Stimulated activated naive CD8-positive, alpha-beta T cell treated with anti-CD3 and anti-CD28 coated beads, Interleukin-15, amount 100 ng/mL, for 72 hours (primary cell): Measurements from ENCODE around the gene GEMIN7.

Source experiments
- ATAC-seq: fragments of 150-1000 bp; cut with Tn5 transposase; 2 replicates; pipeline ENCODE4 v1.10.0; 2021; ENCODE audit warnings: mild to moderate bottlenecking, moderate library complexity
- DNase-seq, 2 donors: peaks; one replicate each; pipeline ENCODE4 v3.0.0; 2021 to 2022
- H3K27ac Mint-ChIP-seq, 2 donors: one replicate each; pipeline ENCODE4 v1.8.0; 2022; ENCODE audit warnings: mild to moderate bottlenecking in 2 of 2, mixed read lengths in 2 of 2, moderate library complexity in 2 of 2
- H3K27me3 Mint-ChIP-seq: one replicate; pipeline ENCODE4 v1.8.0; 2022; ENCODE audit warnings: mixed read lengths
- H3K4me1 Mint-ChIP-seq: one replicate; pipeline ENCODE4 v1.8.0; 2022; ENCODE audit warnings: mild to moderate bottlenecking, mixed read lengths
- H3K4me3 Mint-ChIP-seq, 2 donors: one replicate each; pipeline ENCODE4 v1.8.0; 2022; ENCODE audit warnings: mild to moderate bottlenecking in 2 of 2, mixed read lengths in 2 of 2, moderate library complexity in 1 of 2
- H3K9me3 Mint-ChIP-seq, 2 donors: one replicate each; pipeline ENCODE4 v1.8.0; 2022; ENCODE audit warnings: mixed read lengths in 2 of 2

Gene GEMIN7

GRCh38 chr19:45092747-45093678 is 14.0 kb downstream of the GEMIN7 start, which contains the start of gene PPP1R37:
PPP1R37 (plus strand) TSS chr19:45093179; CDS start chr19:45093326, 147 bp downstream.
- H3K4me3 Mint-ChIP-seq: peak within 1 kb of the TSS; percentile 80 to 90
- DNase-seq (peak; percentile 87 to 92), ATAC-seq (peak; percentile 88)
- H3K27me3 Mint-ChIP-seq: no peaks in the 10 kb centered on the region
- no peaks in the 10 kb centered on the region for H3K9me3 Mint-ChIP-seq
- peak within 1 kb of the TSS; percentile 98 to 100 for H3K27ac Mint-ChIP-seq
- H3K4me1 Mint-ChIP-seq: peaks cover 79% of the 10 kb centered on the region

GRCh38 chr19:45094137-45094536 is 15.1 kb downstream of the GEMIN7 start:
- Mint-ChIP-seq H3K27ac (peak overlapping the region in 1 of 2 donors; percentile 80), H3K4me3 (peak overlapping the region; percentile 80 to 90), H3K27me3 (no peaks in the 10 kb centered on the region), H3K4me1 (peaks cover 85% of the 10 kb centered on the region), H3K9me3 (no peaks in the 10 kb centered on the region)
- no peak for ATAC-seq
- no peak for DNase-seq

DNA sequence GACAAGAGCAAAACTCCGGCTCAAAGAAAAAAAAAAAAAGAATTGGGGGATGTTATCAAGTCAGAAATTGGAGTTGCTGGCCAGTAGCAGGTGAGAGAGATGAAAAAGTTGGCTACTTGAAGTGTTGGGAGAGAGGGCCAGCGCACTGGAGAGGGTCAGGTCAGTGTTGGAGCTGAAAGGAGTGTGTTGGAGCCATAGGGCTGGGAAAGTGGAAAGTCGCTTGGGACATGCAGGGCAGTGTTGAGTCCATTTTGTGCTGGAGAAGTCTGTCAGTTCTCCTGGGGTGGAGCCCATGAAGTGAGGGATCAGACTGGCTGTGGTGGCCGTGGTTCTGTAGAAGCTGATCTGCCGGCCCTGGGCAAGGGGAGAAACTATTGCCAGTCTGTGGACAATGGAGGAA is 15.6 kb downstream of the GEMIN7 start:
- H3K9me3 Mint-ChIP-seq: no peaks in the 10 kb centered on the region
- H3K27ac Mint-ChIP-seq: peak overlapping the region in 1 of 2 donors; percentile 78
- peaks cover 91% of the 10 kb centered on the region for H3K4me1 Mint-ChIP-seq

DNA sequence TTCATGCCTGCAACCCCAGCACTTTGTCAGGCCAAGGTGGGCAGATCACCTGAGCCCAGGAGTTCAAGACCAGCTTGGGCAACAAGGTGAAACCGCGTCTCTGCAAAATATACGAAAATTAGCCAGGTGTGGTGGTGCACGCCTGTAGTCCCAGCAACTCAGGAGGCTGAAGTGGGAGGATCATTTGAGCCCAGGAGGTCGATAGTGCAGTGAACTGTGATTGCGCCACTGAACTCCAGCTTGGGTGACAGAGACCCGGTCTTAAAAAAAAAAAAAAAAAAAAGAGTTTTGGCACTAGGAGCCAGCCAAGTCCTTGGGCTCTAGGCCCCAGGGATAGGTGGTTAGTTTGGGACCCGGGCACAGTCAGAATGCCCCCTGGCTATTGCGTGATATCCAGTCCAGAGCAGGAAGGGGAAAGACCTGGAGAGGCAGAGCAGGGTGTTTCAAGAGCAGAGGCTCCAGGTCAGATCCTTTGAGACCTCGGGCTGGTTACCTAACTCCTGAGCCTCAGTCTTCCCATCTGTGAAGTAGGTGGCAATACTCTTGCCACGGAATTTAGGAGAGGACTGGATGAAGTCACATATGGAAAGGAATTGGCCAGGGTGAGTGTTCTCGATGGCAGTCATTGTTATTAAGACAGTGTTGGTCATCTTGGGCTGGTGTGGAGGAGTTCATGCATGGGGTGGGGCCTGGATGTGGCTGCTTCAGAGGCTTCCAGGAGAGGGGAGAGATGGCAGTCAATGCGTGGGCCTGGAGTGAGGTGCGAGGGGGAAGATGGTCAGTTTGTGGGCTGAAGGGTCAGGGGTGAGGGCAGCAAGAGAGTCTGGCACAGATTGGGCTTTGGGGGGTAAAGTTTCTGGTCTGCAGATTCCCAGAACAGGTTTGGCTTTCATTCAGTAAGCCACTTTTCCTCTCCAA is 16.7 kb downstream of the GEMIN7 start:
- Mint-ChIP-seq H3K27ac (peak overlapping the region in 1 of 2 donors; percentile 20), H3K9me3 (no peaks in the 10 kb centered on the region), H3K27me3 (no peaks in the 10 kb centered on the region), H3K4me3 (peak overlapping the region in 1 of 2 donors; percentile 4), H3K4me1 (peaks cover 93% of the 10 kb centered on the region)
- no peak for ATAC-seq
- no peak for DNase-seq

More for the DNA sequence above, 15.6 kb downstream of the GEMIN7 start:
- Mint-ChIP-seq H3K27me3 (no peaks in the 10 kb centered on the region), H3K4me3 (peak overlapping the region; percentile 80 to 90)
- DNase-seq: no peak
- no peak for ATAC-seq

GRCh38 chr19:45096700-45097099 is 17.6 kb downstream of the GEMIN7 start:
- peak overlapping the region in 1 of 2 donors; percentile 38 for H3K4me3 Mint-ChIP-seq
- H3K27me3 Mint-ChIP-seq: no peaks in the 10 kb centered on the region
- H3K9me3 Mint-ChIP-seq: no peaks in the 10 kb centered on the region
- ATAC-seq (no peak), DNase-seq (no peak)
- peak overlapping the region; percentile 57 to 84 for H3K27ac Mint-ChIP-seq
- peaks cover 90% of the 10 kb centered on the region for H3K4me1 Mint-ChIP-seq

DNA sequence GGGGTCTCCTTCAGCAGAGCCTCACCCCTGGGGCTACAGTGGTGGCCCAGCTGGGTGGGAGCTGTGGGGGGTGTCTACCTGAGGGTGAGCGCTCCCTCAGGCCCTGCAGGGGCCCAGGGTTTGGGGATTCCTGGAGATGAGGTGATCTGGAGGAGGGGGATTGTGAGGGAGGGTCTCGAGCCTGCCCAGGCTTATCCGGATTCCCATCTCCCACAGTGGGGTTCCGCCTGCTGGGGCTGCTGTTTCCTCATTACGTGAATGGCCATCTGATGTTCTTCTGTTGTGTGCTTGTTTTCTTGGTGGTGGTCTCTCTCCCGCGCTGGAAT is 18.4 kb downstream of the GEMIN7 start:
- Mint-ChIP-seq H3K9me3 (no peaks in the 10 kb centered on the region), H3K27me3 (no peaks in the 10 kb centered on the region), H3K4me1 (peaks cover 90% of the 10 kb centered on the region), H3K4me3 (peak overlapping the region in 1 of 2 donors; percentile 38), H3K27ac (peak overlapping the region; percentile 50 to 89)
- DNase-seq (no peak), ATAC-seq (no peak)

DNA sequence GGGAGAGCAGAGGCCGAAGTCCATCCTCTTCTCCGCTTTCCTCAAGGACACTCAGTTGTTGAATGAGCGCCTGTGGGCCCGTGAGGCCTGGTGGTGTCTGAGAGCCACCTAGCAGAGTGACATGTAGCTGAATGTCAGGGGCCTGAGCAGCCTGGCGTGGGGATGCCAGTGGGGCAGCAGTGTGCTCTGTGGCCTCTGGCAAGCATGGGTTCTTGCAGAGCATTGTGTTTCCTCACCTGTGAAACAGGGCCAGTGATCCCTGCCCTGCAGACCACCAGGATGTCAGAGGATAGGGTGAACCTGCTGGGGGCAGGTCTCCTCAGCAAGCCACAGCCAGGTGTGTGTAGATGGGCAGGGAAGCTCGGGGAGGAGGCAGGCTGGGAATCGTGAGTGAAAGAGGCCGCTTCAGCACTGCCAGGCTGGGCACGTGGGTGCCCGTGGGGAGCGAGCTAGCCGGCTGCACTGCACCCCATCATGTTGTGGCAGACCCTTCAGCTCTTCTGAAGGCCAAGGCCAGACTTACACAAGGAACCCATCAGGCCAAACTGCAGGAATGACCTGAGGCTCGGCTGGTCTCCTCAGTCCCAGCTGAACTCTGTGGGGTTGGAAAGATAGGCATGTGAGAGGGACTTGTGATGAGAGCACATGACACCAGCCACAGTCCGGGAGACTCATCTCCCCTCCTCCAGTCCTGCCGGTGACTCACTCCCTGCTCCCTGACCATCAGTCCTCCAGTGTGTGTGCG is 18.9 kb downstream of the GEMIN7 start:
- H3K27ac Mint-ChIP-seq: peak overlapping the region in 1 of 2 donors; percentile 89
- H3K4me3 Mint-ChIP-seq: peak overlapping the region in 1 of 2 donors; percentile 34
- no peak for DNase-seq

GRCh38 chr19:45098521-45099466 is 19.7 kb downstream of the GEMIN7 start:
- Mint-ChIP-seq H3K4me3 (no peak overlapping the region), H3K4me1 (peaks cover 95% of the 10 kb centered on the region), H3K9me3 (no peaks in the 10 kb centered on the region), H3K27ac (peak overlapping the region in 1 of 2 donors; percentile 89), H3K27me3 (no peaks in the 10 kb centered on the region)
- no peak for DNase-seq
- ATAC-seq: no peak

More for the DNA sequence above, 18.9 kb downstream of the GEMIN7 start:
- no peak for ATAC-seq
- peaks cover 91% of the 10 kb centered on the region for H3K4me1 Mint-ChIP-seq
- no peaks in the 10 kb centered on the region for H3K27me3 Mint-ChIP-seq
- no peaks in the 10 kb centered on the region for H3K9me3 Mint-ChIP-seq

DNA sequence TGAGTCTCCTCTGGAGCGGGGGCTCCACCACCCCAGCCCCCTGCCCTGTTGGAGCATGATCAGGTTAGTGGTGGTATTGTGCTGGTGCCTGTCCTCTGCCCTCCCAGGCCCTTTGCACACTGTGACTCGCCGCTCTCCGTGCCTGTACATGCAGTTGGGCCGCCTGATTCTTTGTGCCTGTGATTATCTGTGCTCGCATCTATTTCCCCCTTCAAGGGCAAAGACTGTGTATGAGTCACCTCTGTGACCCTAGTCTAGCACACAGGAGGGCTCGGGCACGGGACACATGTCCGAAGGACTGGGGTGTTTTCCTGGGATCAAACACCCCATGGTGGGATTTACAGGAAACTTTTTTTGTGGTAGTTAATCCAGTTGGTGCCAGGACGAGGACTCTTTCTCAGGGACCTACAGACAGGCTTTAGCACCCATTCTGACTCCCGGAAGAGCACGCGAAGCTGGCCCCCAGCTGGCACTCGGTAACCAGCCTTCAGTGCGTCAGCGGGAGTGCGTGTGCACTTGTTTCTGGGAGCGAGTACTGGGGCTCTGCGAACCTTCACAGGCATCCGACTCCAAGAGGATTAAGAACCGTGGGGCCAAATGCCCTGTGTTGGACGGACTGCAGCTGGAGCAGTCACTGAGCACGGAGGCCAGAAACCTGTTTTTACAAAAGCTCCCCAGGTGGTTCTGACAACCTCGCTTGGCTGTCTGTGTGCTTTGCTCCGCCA is 20.6 kb downstream of the GEMIN7 start:
- H3K27me3 Mint-ChIP-seq: no peaks in the 10 kb centered on the region
- no peak overlapping the region for H3K27ac Mint-ChIP-seq
- no peak overlapping the region for H3K4me3 Mint-ChIP-seq
- DNase-seq (no peak), ATAC-seq (no peak)
- H3K4me1 Mint-ChIP-seq: peaks cover 95% of the 10 kb centered on the region
- no peaks in the 10 kb centered on the region for H3K9me3 Mint-ChIP-seq

DNA sequence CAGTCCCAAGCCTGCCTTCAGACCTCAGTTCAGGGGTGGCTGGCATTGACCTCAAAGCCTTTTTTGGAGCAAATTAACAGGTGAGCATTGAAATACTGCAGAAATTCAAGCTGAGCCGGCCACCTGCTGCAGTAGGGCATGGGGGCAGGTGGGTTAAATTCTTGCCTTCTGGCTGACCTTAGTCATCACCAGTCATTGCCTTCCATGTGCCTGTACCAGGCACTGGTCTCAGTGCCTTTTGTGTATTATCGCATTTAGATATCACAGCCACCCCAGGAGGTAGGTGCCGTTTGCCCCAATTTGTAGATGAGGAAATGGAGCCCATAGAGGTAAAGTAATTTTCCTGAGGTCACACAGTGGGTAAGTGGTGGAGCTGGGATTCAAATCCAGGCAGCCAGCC is 21.1 kb downstream of the GEMIN7 start:
- no peak overlapping the region for H3K27ac Mint-ChIP-seq
- H3K4me1 Mint-ChIP-seq: peaks cover 95% of the 10 kb centered on the region
- H3K9me3 Mint-ChIP-seq: no peaks in the 10 kb centered on the region
- no peaks in the 10 kb centered on the region for H3K27me3 Mint-ChIP-seq
- no peak for ATAC-seq
- DNase-seq: no peak
- no peak overlapping the region for H3K4me3 Mint-ChIP-seq

DNA sequence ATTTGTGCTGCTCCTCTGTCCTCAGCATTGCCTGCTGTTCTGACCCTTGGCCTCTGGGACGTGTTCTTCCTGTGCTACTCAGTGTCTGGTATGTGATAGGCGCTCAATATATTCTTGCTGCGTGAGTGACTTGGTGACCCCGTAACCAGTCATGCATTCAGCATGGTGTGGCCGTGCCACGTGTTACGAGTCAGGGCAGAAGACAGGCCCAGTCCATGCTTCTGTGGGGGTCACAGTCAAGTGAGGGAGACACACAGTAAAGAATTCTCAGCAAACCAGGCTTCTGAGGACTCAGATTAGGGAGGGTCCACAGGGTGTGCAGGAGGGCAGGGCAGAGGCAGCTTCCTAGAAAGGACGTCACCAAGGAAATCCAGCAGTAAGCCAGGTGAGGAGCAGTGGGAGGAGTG is 21.8 kb downstream of the GEMIN7 start:
- Mint-ChIP-seq H3K4me1 (peaks cover 96% of the 10 kb centered on the region), H3K27me3 (no peaks in the 10 kb centered on the region), H3K27ac (peak overlapping the region in 1 of 2 donors; percentile 28), H3K9me3 (no peaks in the 10 kb centered on the region), H3K4me3 (no peak overlapping the region)
- ATAC-seq (no peak), DNase-seq (no peak)

DNA sequence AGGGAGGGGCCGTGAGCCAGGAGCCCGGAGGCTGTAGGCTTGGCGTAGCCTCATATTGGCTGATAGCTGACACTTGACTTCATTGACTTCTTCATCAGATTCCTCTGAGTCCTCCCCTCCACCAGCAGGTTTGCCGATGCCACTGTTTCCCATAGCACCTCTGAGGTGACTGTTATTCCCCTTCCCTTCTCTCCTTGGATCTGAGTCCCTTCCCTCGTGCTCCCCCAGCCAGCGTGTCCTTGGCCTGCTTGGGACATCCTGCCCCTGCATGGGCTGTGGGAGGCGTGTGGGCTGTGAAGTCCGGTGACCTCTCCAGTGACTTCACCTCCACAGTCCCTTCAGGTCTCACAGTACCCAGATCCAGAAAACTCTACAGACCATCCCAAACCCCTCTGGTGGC is 22.7 kb downstream of the GEMIN7 start:
- DNase-seq (no peak), ATAC-seq (no peak)
- Mint-ChIP-seq H3K27me3 (no peaks in the 10 kb centered on the region), H3K9me3 (no peaks in the 10 kb centered on the region), H3K4me1 (peaks cover 87% of the 10 kb centered on the region), H3K4me3 (no peak overlapping the region), H3K27ac (no peak overlapping the region)

- DNase-seq (no peak), ATAC-seq (no peak)
- H3K9me3 Mint-ChIP-seq: no peaks in the 10 kb centered on the region
- H3K27ac Mint-ChIP-seq: no peak overlapping the region
- H3K4me3 Mint-ChIP-seq: no peak overlapping the region
- no peaks in the 10 kb centered on the region for H3K27me3 Mint-ChIP-seq
- H3K4me1 Mint-ChIP-seq: peaks cover 80% of the 10 kb centered on the region
Observed at GRCh38 chr19:45102481-45102880, 23.4 kb downstream of the GEMIN7 start.

GRCh38 chr19:45103156-45103507 is 24.1 kb downstream of the GEMIN7 start:
- H3K27ac Mint-ChIP-seq: no peak overlapping the region
- peak overlapping the region; percentile 32 to 58 for H3K4me3 Mint-ChIP-seq
- ATAC-seq (peak; percentile 87), DNase-seq (peak in 1 of 2 donors; percentile 41)
- H3K4me1 Mint-ChIP-seq: peaks cover 75% of the 10 kb centered on the region
- H3K9me3 Mint-ChIP-seq: no peaks in the 10 kb centered on the region
- no peaks in the 10 kb centered on the region for H3K27me3 Mint-ChIP-seq
